Endometrial microvascular endothelial cells (primary cell): Measurements from ENCODE around the gene MYH14. TPM values are rescaled to one million over a fixed set of nuclear protein-coding genes. Genes with fewer than 3 reads are reported as not detected.
"Not testable (repeated sequence)": the region's sequence is repeated elsewhere in the genome, so short reads cannot be mapped to it uniquely, and the experiment has no call there.

Experiments
- in situ Hi-C: cut with HindIII; loops from 2 replicates; pipeline ENCODE4 v1.10.0; 2017; ENCODE audit warnings: low sequenced_read_pairs, low pct_unique_long_range_greater_than_20kb; ENCODE audit errors: inconsistent ontology term
- total RNA-seq: library from RNA; depleted of rRNA; stranded (reverse); fragments of >200 nt; gene quantifications from one replicate; pipeline ENCODE4 v1.2.3, GENCODE V29; 2015; ENCODE audit errors: inconsistent ontology term

MYH14 gene
- total RNA-seq, 1 donor from 2014 or later, result not detected

- in situ Hi-C loops, result no loop called here
Observed at GRCh38 chr19:50334741-50335421, 131.5 kb downstream of the MYH14 start.

GRCh38 chr19:50337031-50337430, 133.6 kb downstream of the MYH14 start:
- in situ Hi-C loops, result not testable (repeated sequence)

- in situ Hi-C loops, result no loop called here
Observed at GRCh38 chr19:50340331-50340730, 136.9 kb downstream of the MYH14 start.

GRCh38 chr19:50341091-50341564, 137.7 kb downstream of the MYH14 start:
- in situ Hi-C loops, result no loop called here

GRCh38 chr19:50344661-50345318, 141.4 kb downstream of the MYH14 start:
- in situ Hi-C loops, result no loop called here

GRCh38 chr19:50347089-50347581, 143.7 kb downstream of the MYH14 start:
- in situ Hi-C loops, result not testable (repeated sequence)

- in situ Hi-C loops, result no loop called here
Observed at GRCh38 chr19:50349277-50350057, 146.0 kb downstream of the MYH14 start.

- in situ Hi-C loops, result no loop called here
Observed at GRCh38 chr19:50352242-50352641, 148.8 kb downstream of the MYH14 start.

- in situ Hi-C loops, result not testable (repeated sequence)
Observed at GRCh38 chr19:50353487-50353880, 150.1 kb downstream of the MYH14 start.

- in situ Hi-C loops, result no loop called here
Observed at GRCh38 chr19:50356691-50357177, 153.3 kb downstream of the MYH14 start.

GRCh38 chr19:50357178-50358100, 154.0 kb downstream of the MYH14 start:
- in situ Hi-C loops, result no loop called here

GRCh38 chr19:50358483-50359327, 155.3 kb downstream of the MYH14 start:
- in situ Hi-C loops, result no loop called here

GRCh38 chr19:50359328-50359818, 156.0 kb downstream of the MYH14 start:
- in situ Hi-C loops, result no loop called here

Other genes with a start within 250 kb of the MYH14 start
- gene SIGLEC11, start 242.4 kb upstream of the MYH14 start, total RNA-seq, result not detected
- 44.6 TPM for gene VRK3, start 178.2 kb upstream of the MYH14 start, total RNA-seq
- gene ZNF473, start 177.6 kb upstream of the MYH14 start, total RNA-seq, result 8.0 TPM
- not detected for gene IZUMO2, start 40.3 kb upstream of the MYH14 start, total RNA-seq
- gene KCNC3, start 125.8 kb downstream of the MYH14 start, total RNA-seq, result not detected
- gene NAPSA, start 162.0 kb downstream of the MYH14 start, total RNA-seq, result not detected
- 76.6 TPM for gene NR1H2, start 172.8 kb downstream of the MYH14 start, total RNA-seq
- 63.2 TPM for gene POLD1, start 180.7 kb downstream of the MYH14 start, total RNA-seq
- not detected for gene SPIB, start 215.3 kb downstream of the MYH14 start, total RNA-seq
- not detected for gene MYBPC2, start 229.3 kb downstream of the MYH14 start, total RNA-seq